ENCODE results near the gene RASGRP1. TPM values are rescaled to one million over a fixed set of nuclear protein-coding genes. Genes with fewer than 3 reads are reported as not detected.

The RASGRP1 gene
- polyA plus RNA-seq, 3 donors = 0.34 to 0.76 (median 0.40) TPM

GRCh38 chr15:38441130-38441519, 123.5 kb downstream of the RASGRP1 start:
- H3K27ac ChIP-seq (ENCODE audit: low read depth, low read length) = no peak overlapping the region
- WGBS, 3 donors = 88 to 100% (median 90%) methylated on average over 3 of the region's 3 CpGs

- H3K27ac ChIP-seq (ENCODE audit: low read depth, low read length) = no peak overlapping the region
- 22 to 23% (median 23%) methylated on average over 9 of the region's 9 CpGs for WGBS, 3 donors
Measured at GRCh38 chr15:38440353-38441129, 124.1 kb downstream of the RASGRP1 start.

Other genes with a start within 250 kb of the RASGRP1 start
- gene FAM98B, start 110.7 kb downstream of the RASGRP1 start, polyA plus RNA-seq = 10 to 100 TPM in 1 of 3 donors, 1 to 10 TPM in 2; 3.3 to 14.2 (median 7.9) TPM